H1 (cell line): Measurements from ENCODE around the gene UGT1A9. TPM values are rescaled to one million over a fixed set of nuclear protein-coding genes. Genes with fewer than 3 reads are reported as not detected.

Source experiments
- CTCF ChIA-PET: fragments of 300-600 bp; sonication (Branson Sonifier 250); formaldehyde crosslinking; loops from one replicate; lab custom pipeline; 2021; ENCODE audit not compliant: partially characterized antibody; lab: Charles Lee
- POLR2A ChIA-PET: fragments of 300-600 bp; sonication (Branson Sonifier 250); formaldehyde crosslinking; loops from one replicate; lab custom pipeline; 2021; ENCODE audit warnings: inconsistent platforms; ENCODE audit not compliant: partially characterized antibody; lab: Charles Lee
- DNase-seq, 2 experiments: peaks; one replicate each; pipeline versions ENCODE4 v3.0.0 to v3.0.0-alpha.2; 2010 to 2022; ENCODE audit warnings: low spot score in 2 of 2, low read depth in 1 of 2, mixed read lengths in 1 of 2
- FAIRE-seq: peaks from 2 replicates; lab custom pipeline; 2011; peaks lifted over from hg19 to GRCh38; lab: Jason Lieb, UNC
- H2AFZ ChIP-seq: 2 replicates; pipeline ENCODE4 v1.8.1; 2012; ENCODE audit warnings: low read length, inconsistent platforms
- H2AK5ac ChIP-seq: 2 replicates; pipeline ENCODE4 v1.6.1; 2013; ENCODE audit warnings: low read depth, low read length
- H2BK120ac ChIP-seq: replicated peaks from 2 replicates; pipeline ENCODE3; 2013; ENCODE audit warnings: low read depth, low read length, inconsistent platforms
- H2BK12ac ChIP-seq: 2 replicates; pipeline ENCODE4 v1.6.1; 2013; ENCODE audit warnings: low read depth, low read length
- H2BK15ac ChIP-seq: 2 replicates; pipeline ENCODE4 v1.6.1; 2013; ENCODE audit warnings: low read length
- H2BK20ac ChIP-seq: 2 replicates; pipeline ENCODE4 v1.6.1; 2013; ENCODE audit warnings: low read length
- H2BK5ac ChIP-seq: 2 replicates; pipeline ENCODE4 v1.6.1; 2013; ENCODE audit warnings: low read depth, low read length
- H3K14ac ChIP-seq: 2 replicates; pipeline ENCODE4 v1.6.1; 2013; ENCODE audit warnings: inconsistent platforms; ENCODE audit not compliant: insufficient read length
- H3K18ac ChIP-seq: 2 replicates; pipeline ENCODE4 v1.6.1; 2013; ENCODE audit warnings: low read length; ENCODE audit errors: extremely low read depth
- H3K23ac ChIP-seq: 2 replicates; pipeline ENCODE4 v1.6.1; 2013; ENCODE audit warnings: inconsistent platforms; ENCODE audit not compliant: insufficient read length
- H3K23me2 ChIP-seq: 2 replicates; pipeline ENCODE4 v1.6.1; 2013; ENCODE audit warnings: low read depth, low read length
- H3K27ac ChIP-seq: 2 replicates; pipeline ENCODE4 v1.6.1; 2011; ENCODE audit warnings: low read depth, low read length, inconsistent platforms
- H3K27me3 ChIP-seq, 4 experiments: replicated peaks in 1 of 4; 1 replicate in 1 of 4; 2 replicates in 3 of 4; pipeline versions ENCODE4 v1.6.1 to v1.8.1; 2011 to 2013; ENCODE audit warnings: low read length in 3 of 4, mild to moderate bottlenecking in 3 of 4, inconsistent platforms in 2 of 4, mixed read lengths in 2 of 4, moderate library complexity in 1 of 4; ENCODE audit not compliant: control insufficient read depth in 3 of 4, insufficient read depth in 3 of 4; ENCODE audit errors: extremely low read depth in 1 of 4
- H3K36me3 ChIP-seq, 4 experiments: 2 replicates each; pipeline versions ENCODE4 v1.6.1 to v1.8.1; 2011 to 2013; ENCODE audit warnings: mild to moderate bottlenecking in 4 of 4, low read length in 3 of 4, moderate library complexity in 2 of 4, control low read depth in 1 of 4, inconsistent platforms in 1 of 4; ENCODE audit not compliant: insufficient read depth in 4 of 4, control insufficient read depth in 2 of 4
- H3K4ac ChIP-seq: replicated peaks from 2 replicates; pipeline ENCODE3; 2013; ENCODE audit warnings: low read length, low read depth, mixed read lengths, inconsistent platforms; ENCODE audit not compliant: insufficient read length
- H3K4me1 ChIP-seq, 4 experiments: replicated peaks in 1 of 4; 1 replicate in 1 of 4; 2 replicates in 3 of 4; pipeline versions ENCODE4 v1.6.1 to v1.8.1; 2011 to 2013; ENCODE audit warnings: low read length in 3 of 4, inconsistent platforms in 2 of 4, mixed read lengths in 1 of 4; ENCODE audit not compliant: insufficient read depth in 4 of 4, control insufficient read depth in 3 of 4
- H3K4me2 ChIP-seq, 2 experiments: 2 replicates each; pipeline versions ENCODE4 v1.6.1 to v1.8.1; 2011 to 2013; ENCODE audit warnings: low read depth in 2 of 2, low read length in 2 of 2, control low read depth in 1 of 2, inconsistent platforms in 1 of 2, mild to moderate bottlenecking in 1 of 2; ENCODE audit not compliant: insufficient read depth in 1 of 2
- H3K4me3 ChIP-seq, 4 experiments: fragments of 200-600, 300-600 bp in 1 of 4; sonication (generic), shearing (Covaris generic), sonication (Bioruptor Twin) in 1 of 4; 2 replicates each; pipeline versions ENCODE4 v1.5.1 to v1.8.1; 2011 to 2016; ENCODE audit warnings: low read length in 4 of 4, low read depth in 3 of 4, control low read depth in 2 of 4, inconsistent platforms in 2 of 4, mild to moderate bottlenecking in 2 of 4, mixed read lengths in 1 of 4, moderate library complexity in 1 of 4; ENCODE audit not compliant: insufficient read depth in 2 of 4; ENCODE audit errors: extremely low read depth in 1 of 4
- H3K56ac ChIP-seq: replicated peaks from 2 replicates; pipeline ENCODE3; 2013; ENCODE audit warnings: low read depth, mild to moderate bottlenecking, mixed read lengths, low read length, inconsistent platforms; ENCODE audit not compliant: insufficient read length
- H3K79me1 ChIP-seq: 2 replicates; pipeline ENCODE4 v1.6.1; 2013; ENCODE audit warnings: low read depth, low read length, control low read depth
- H3K79me2 ChIP-seq, 2 experiments: 2 replicates each; pipeline versions ENCODE4 v1.6.1 to v1.8.1; 2012 to 2013; ENCODE audit warnings: low read length in 2 of 2, mild to moderate bottlenecking in 2 of 2, inconsistent platforms in 1 of 2; ENCODE audit not compliant: insufficient read depth in 2 of 2, control insufficient read depth in 1 of 2
- H3K9ac ChIP-seq, 4 experiments: replicated peaks in 1 of 4; 1 replicate in 1 of 4; 2 replicates in 3 of 4; pipeline versions ENCODE4 v1.6.1 to v1.8.1; 2011 to 2013; ENCODE audit warnings: low read depth in 3 of 4, low read length in 3 of 4, control low read depth in 2 of 4, mild to moderate bottlenecking in 2 of 4, moderate library complexity in 2 of 4, inconsistent platforms in 1 of 4; ENCODE audit errors: extremely low read depth in 1 of 4
- H3K9me3 ChIP-seq, 2 experiments: 2 replicates each; pipeline versions ENCODE4 v1.6.1 to v1.8.1; 2012 to 2013; ENCODE audit warnings: mild to moderate bottlenecking in 2 of 2, moderate library complexity in 2 of 2, control low read depth in 1 of 2, inconsistent platforms in 1 of 2, low read depth in 1 of 2, low read length in 1 of 2, mixed read lengths in 1 of 2; ENCODE audit not compliant: insufficient read depth in 2 of 2
- H4K20me1 ChIP-seq, 2 experiments: replicated peaks in 1 of 2; 2 replicates each; pipeline versions ENCODE3 to v1.8.1; 2011 to 2013; ENCODE audit warnings: inconsistent platforms in 2 of 2, low read length in 2 of 2, mild to moderate bottlenecking in 1 of 2; ENCODE audit not compliant: insufficient read depth in 2 of 2, control insufficient read depth in 1 of 2
- H4K5ac ChIP-seq: 2 replicates; pipeline ENCODE4 v1.6.1; 2013; ENCODE audit warnings: low read length, low read depth, mixed read lengths, inconsistent platforms; ENCODE audit not compliant: insufficient read length
- H4K8ac ChIP-seq: 2 replicates; pipeline ENCODE4 v1.8.0; 2013; ENCODE audit warnings: mild to moderate bottlenecking, moderate library complexity, low read length, inconsistent platforms; ENCODE audit not compliant: insufficient read depth; ENCODE audit errors: extremely low read depth
- H4K91ac ChIP-seq: replicated peaks from 2 replicates; pipeline ENCODE3; 2013; ENCODE audit warnings: low read length, mixed read lengths, inconsistent platforms; ENCODE audit not compliant: insufficient read length
- BCL11A ChIP-seq, 2 experiments: IDR thresholded peaks; one replicate each; pipeline ENCODE4 v1.6.1; 2011; ENCODE audit warnings: low read depth in 2 of 2, low read length in 2 of 2, mild to moderate bottlenecking in 2 of 2
- CBX8 ChIP-seq: fragments of 300-800, 300-1000 bp; sonication (generic); IDR thresholded peaks from 2 replicates; pipeline ENCODE4 v1.7.1; 2016; ENCODE audit warnings: low read depth, low read length, borderline replicate concordance
- CTBP2 ChIP-seq: IDR thresholded peaks from 2 replicates; pipeline ENCODE4 v1.7.0; 2011; ENCODE audit warnings: borderline replicate concordance, mild to moderate bottlenecking, moderate library complexity, mixed read lengths, low read length; ENCODE audit not compliant: insufficient read depth, insufficient read length
- CTCF ChIP-seq, 3 experiments: IDR thresholded peaks; 1 replicate in 2 of 3; 2 replicates in 1 of 3; pipeline versions ENCODE4 v1.5.1 to v1.6.1; 2011; ENCODE audit warnings: low read length in 3 of 3, mild to moderate bottlenecking in 3 of 3, inconsistent platforms in 2 of 3, low read depth in 1 of 3, moderate library complexity in 1 of 3; ENCODE audit not compliant: insufficient read depth in 1 of 3; ENCODE audit errors: control extremely low read depth in 1 of 3
- E2F6 ChIP-seq: IDR thresholded peaks from 2 replicates; pipeline ENCODE4 v1.6.1; 2012; ENCODE audit warnings: inconsistent platforms
- EP300 ChIP-seq, 2 experiments: IDR thresholded peaks; 1 replicate in 1 of 2; 2 replicates in 1 of 2; pipeline ENCODE4 v1.6.1; 2011 to 2012; ENCODE audit warnings: low read depth in 2 of 2, low read length in 2 of 2, mild to moderate bottlenecking in 2 of 2, borderline replicate concordance in 1 of 2, inconsistent platforms in 1 of 2, moderate library complexity in 1 of 2
- POLR2A ChIP-seq, 2 experiments: IDR thresholded peaks; 1 replicate in 1 of 2; 2 replicates in 1 of 2; pipeline ENCODE4 v1.6.1; 2011; ENCODE audit warnings: low read depth in 2 of 2, low read length in 2 of 2, mild to moderate bottlenecking in 2 of 2; ENCODE audit errors: control extremely low read depth in 1 of 2
- SAP30 ChIP-seq: fragments of 300-600 bp; sonication (generic); IDR thresholded peaks from 2 replicates; pipeline ENCODE4 v1.7.1; 2012; ENCODE audit warnings: low read length, moderate library complexity, mild to moderate bottlenecking, inconsistent platforms; ENCODE audit not compliant: insufficient read depth, insufficient replicate concordance
- SP4 ChIP-seq: IDR thresholded peaks from 2 replicates; pipeline ENCODE4 v1.6.1; 2012; ENCODE audit warnings: low read length, inconsistent platforms
- SRF ChIP-seq: IDR thresholded peaks from 2 replicates; pipeline ENCODE4 v1.6.1; 2011; ENCODE audit warnings: mild to moderate bottlenecking, low read depth, low read length, moderate library complexity
- YY1 ChIP-seq: IDR thresholded peaks from 2 replicates; pipeline ENCODE4 v1.6.1; 2011; ENCODE audit warnings: low read depth, mild to moderate bottlenecking, low read length
- WGBS, 2 experiments: shearing (Covaris generic) in 1 of 2; methylation state at CpG; one replicate each; pipeline versions ENCODE4 v1.1.6 to v1.1.7; 2013 to 2015; ENCODE audit warnings: low lambda C conversion rate in 2 of 2, mixed read lengths in 2 of 2, inconsistent platforms in 1 of 2, low coverage in 1 of 2, missing lambda C conversion rate in 1 of 2; ENCODE audit not compliant: insufficient replicate concordance in 2 of 2, insufficient coverage in 1 of 2, insufficient read length in 1 of 2; ENCODE audit errors: extremely low coverage in 1 of 2, missing lambda C conversion rate in 1 of 2; 5-methylcytosine and 5-hydroxymethylcytosine counted together
- polyA plus RNA-seq, 7 experiments: library from polyadenylated mRNA; depleted of rRNA in 3 of 7; stranded (reverse) in 5 of 7; unstranded in 2 of 7; fragments of >200 nt in 5 of 7; fragments of 200-250 nt in 2 of 7; gene quantifications; 1 replicate in 5 of 7; 2 replicates in 1 of 7; 4 replicates in 1 of 7; pipeline versions ENCODE4 v1.2.1 to v1.2.3, GENCODE V29; 2011 to 2013; ENCODE audit warnings: missing spikeins in 2 of 7, mixed read lengths in 2 of 7
- total RNA-seq: library from RNA; stranded (reverse); fragmentation: NEBNext Ultra II Directional; extraction: Animal tissue kit (Norgen Biotek cat#: 25700); gene quantifications from 2 replicates; pipeline ENCODE4 v1.2.1, GENCODE V29; 2021

Gene UGT1A9
- total and polyA plus RNA-seq, 2 of the 8 experiments (the other 6 are each of a cell fraction or from before 2014, with no cell fraction given), result not detected

- POLR2A ChIA-PET, result interaction anchor here (1.0 kb wide), 1 partner anchor 10 kb away, joined by 3 read pairs; no protein-coding TSS in a partner anchor
- no peak for FAIRE-seq
Measured at GRCh38 chr2:233778030-233778429, 106.3 kb downstream of the UGT1A9 start, which contains the start of gene MROH2A. TSS of gene MROH2A (plus strand) at chr2:233778330. CDS start at chr2:233779359, 1,029 bp downstream.

More at GRCh38 chr2:233778030-233778429, 106.3 kb downstream of the UGT1A9 start, which contains the start of gene MROH2A:
- Histone ChIP-seq H2BK5ac (no peak within 1 kb of the TSS), H3K79me2 (no peaks in the 10 kb centered on the region), H2AFZ (no peak within 1 kb of the TSS), H2BK12ac (no peak within 1 kb of the TSS), H3K4me2 (no peak within 1 kb of the TSS), H3K14ac (no peak within 1 kb of the TSS), H3K4me3 (no peak within 1 kb of the TSS), H2AK5ac (no peak within 1 kb of the TSS), H3K9ac (no peak within 1 kb of the TSS), H4K8ac (no peak within 1 kb of the TSS), H3K4ac (no peak within 1 kb of the TSS), H3K79me1 (no peaks in the 10 kb centered on the region), H4K5ac (no peak within 1 kb of the TSS), H3K23me2 (no peaks in the 10 kb centered on the region; the same call in 1 of the 2 replicates), H3K27ac (no peak within 1 kb of the TSS), H2BK20ac (no peak within 1 kb of the TSS), H3K9me3 (peaks cover 9 to 13% of the 10 kb centered on the region in 2 experiments; a peak in 3 of 4 replicates), H3K36me3 (no peaks in the 10 kb centered on the region), H3K18ac (no peak within 1 kb of the TSS), H4K20me1 (no peaks in the 10 kb centered on the region), H3K4me1 (no peaks in the 10 kb centered on the region), H3K27me3 (no peaks in the 10 kb centered on the region), H2BK15ac (no peak within 1 kb of the TSS), H4K91ac (no peak within 1 kb of the TSS), H2BK120ac (no peak within 1 kb of the TSS), H3K23ac (no peak within 1 kb of the TSS), H3K56ac (no peak within 1 kb of the TSS)
- DNase-seq, result no peak
- 100% methylated on average over 2 of the region's 2 CpGs; no CpG with 5 or more reads in 1 of the 2 experiments for WGBS, 2 experiments
- no peak for TF ChIP-seq POLR2A (IDR thresholded peaks at IDR 0.05; ENCODE audit: control extremely low read depth in 1 of 2, low read depth in 2 of 2, low read length in 2 of 2)
- no peak for TF ChIP-seq CTBP2
- no peak for TF ChIP-seq CBX8
- no peak for TF ChIP-seq SRF
- no peak for TF ChIP-seq SAP30
- no peak for TF ChIP-seq E2F6
- no peak for TF ChIP-seq YY1
- TF ChIP-seq SP4, result no peak
- no peak for TF ChIP-seq CTCF (IDR thresholded peaks at IDR 0.05; ENCODE audit: control extremely low read depth in 1 of 3, insufficient read depth in 1 of 3, low read depth in 1 of 3, low read length in 3 of 3)
- no peak for TF ChIP-seq BCL11A (IDR thresholded peaks at IDR 0.05; ENCODE audit: low read depth in 2 of 2, low read length in 2 of 2)
- no peak for TF ChIP-seq EP300 (IDR thresholded peaks at IDR 0.05; ENCODE audit: borderline replicate concordance in 1 of 2, low read depth in 2 of 2, low read length in 2 of 2)
- TF ChIP-seq, all 59 proteins: peak for 0
- CTCF ChIA-PET, result no interaction called here
